Measurements from ENCODE around the gene CAPN14.
"Not testable (repeated sequence)": the region's sequence is repeated elsewhere in the genome, so short reads cannot be mapped to it uniquely, and the experiment has no call there.

The CAPN14 gene

GRCh38 chr2:31203916-31204315 is 13.4 kb downstream of the CAPN14 start:
- DNase-seq (ENCODE audit: insufficient read length, low spot score) (no peak), FAIRE-seq (no peak)

GRCh38 chr2:31202833-31203232 is 14.5 kb downstream of the CAPN14 start:
- FAIRE-seq (no peak), DNase-seq (ENCODE audit: insufficient read length, low spot score) (no peak)
- TF ChIP-seq POLR2A (IDR thresholded peaks at IDR 0.05; ENCODE audit: low read depth, low read length), result no peak

More at GRCh38 chr2:31203916-31204315, 13.4 kb downstream of the CAPN14 start:
- no peak for TF ChIP-seq POLR2A (IDR thresholded peaks at IDR 0.05; ENCODE audit: low read depth, low read length)

- DNase-seq (ENCODE audit: insufficient read length, low spot score), result no peak
- no peak for TF ChIP-seq POLR2A (IDR thresholded peaks at IDR 0.05; ENCODE audit: low read depth, low read length)
- FAIRE-seq, result no peak
Measured at GRCh38 chr2:31202041-31202440, 15.3 kb downstream of the CAPN14 start.

- no peak for DNase-seq (ENCODE audit: insufficient read length, low spot score)
- no peak for FAIRE-seq
Measured at GRCh38 chr2:31200972-31201371, 16.3 kb downstream of the CAPN14 start.

GRCh38 chr2:31199206-31199605 is 18.1 kb downstream of the CAPN14 start:
- FAIRE-seq, result no peak

More at GRCh38 chr2:31200972-31201371, 16.3 kb downstream of the CAPN14 start:
- TF ChIP-seq POLR2A (IDR thresholded peaks at IDR 0.05; ENCODE audit: low read depth, low read length), result no peak

GRCh38 chr2:31197669-31198068 is 19.6 kb downstream of the CAPN14 start:
- FAIRE-seq (no peak), DNase-seq (ENCODE audit: insufficient read length, low spot score) (no peak)
- no peak for TF ChIP-seq POLR2A (IDR thresholded peaks at IDR 0.05; ENCODE audit: low read depth, low read length)

More at GRCh38 chr2:31199206-31199605, 18.1 kb downstream of the CAPN14 start:
- no peak for TF ChIP-seq POLR2A (IDR thresholded peaks at IDR 0.05; ENCODE audit: low read depth, low read length)
- DNase-seq (ENCODE audit: insufficient read length, low spot score), result no peak

- DNase-seq (ENCODE audit: insufficient read length, low spot score), result no peak
- TF ChIP-seq POLR2A (IDR thresholded peaks at IDR 0.05; ENCODE audit: low read depth, low read length), result no peak
- FAIRE-seq, result no peak
Measured at GRCh38 chr2:31197166-31197565, 20.1 kb downstream of the CAPN14 start.

GRCh38 chr2:31196622-31197021 is 20.7 kb downstream of the CAPN14 start:
- DNase-seq (ENCODE audit: insufficient read length, low spot score), result no peak
- no peak for FAIRE-seq
- TF ChIP-seq POLR2A (IDR thresholded peaks at IDR 0.05; ENCODE audit: low read depth, low read length), result no peak

GRCh38 chr2:31193806-31194205 is 23.5 kb downstream of the CAPN14 start:
- FAIRE-seq (no peak), DNase-seq (ENCODE audit: insufficient read length, low spot score) (no peak)
- no peak for TF ChIP-seq POLR2A (IDR thresholded peaks at IDR 0.05; ENCODE audit: low read depth, low read length)

GRCh38 chr2:31192851-31193392 is 24.4 kb downstream of the CAPN14 start:
- DNase-seq (ENCODE audit: insufficient read length, low spot score), result no peak
- no peak for TF ChIP-seq POLR2A (IDR thresholded peaks at IDR 0.05; ENCODE audit: low read depth, low read length)
- FAIRE-seq, result no peak

GRCh38 chr2:31192396-31192795 is 24.9 kb downstream of the CAPN14 start:
- DNase-seq (ENCODE audit: insufficient read length, low spot score) (no peak), FAIRE-seq (no peak)

GRCh38 chr2:31191931-31192330 is 25.4 kb downstream of the CAPN14 start:
- no peak for FAIRE-seq
- no peak for TF ChIP-seq POLR2A (IDR thresholded peaks at IDR 0.05; ENCODE audit: low read depth, low read length)
- DNase-seq (ENCODE audit: insufficient read length, low spot score), result no peak

More at GRCh38 chr2:31192396-31192795, 24.9 kb downstream of the CAPN14 start:
- no peak for TF ChIP-seq POLR2A (IDR thresholded peaks at IDR 0.05; ENCODE audit: low read depth, low read length)

GRCh38 chr2:31190188-31190587 is 27.1 kb downstream of the CAPN14 start:
- TF ChIP-seq POLR2A (IDR thresholded peaks at IDR 0.05; ENCODE audit: low read depth, low read length), result no peak
- FAIRE-seq (no peak), DNase-seq (ENCODE audit: insufficient read length, low spot score) (no peak)

GRCh38 chr2:31189141-31189540 is 28.2 kb downstream of the CAPN14 start:
- DNase-seq (ENCODE audit: insufficient read length, low spot score), result no peak
- no peak for TF ChIP-seq POLR2A (IDR thresholded peaks at IDR 0.05; ENCODE audit: low read depth, low read length)
- no peak for FAIRE-seq

- FAIRE-seq (no peak), DNase-seq (ENCODE audit: insufficient read length, low spot score) (no peak)
- no peak for TF ChIP-seq POLR2A (IDR thresholded peaks at IDR 0.05; ENCODE audit: low read depth, low read length)
Measured at GRCh38 chr2:31188131-31188530, 29.2 kb downstream of the CAPN14 start.

- FAIRE-seq, result no peak
- no peak for DNase-seq (ENCODE audit: insufficient read length, low spot score)
- TF ChIP-seq POLR2A (IDR thresholded peaks at IDR 0.05; ENCODE audit: low read depth, low read length), result no peak
Measured at GRCh38 chr2:31187166-31187565, 30.1 kb downstream of the CAPN14 start.

- FAIRE-seq; DNase-seq (ENCODE audit: insufficient read length, low spot score): not testable (repeated sequence)
Measured at GRCh38 chr2:31183973-31184372, 33.3 kb downstream of the CAPN14 start.
